Uterus (tissue), 2 donors: Measurements from ENCODE around the gene SALL4.

Experiments used
- CTCF ChIP-seq, 4 experiments: fragments of 200-600 bp in 2 of 4; fragments of 450-650 bp in 2 of 4; sonication (generic) in 2 of 4; IDR thresholded peaks; one replicate each; pipeline ENCODE4 v1.5.1; 2016 to 2019; ENCODE audit warnings: antibody characterized with exemption in 4 of 4, mild to moderate bottlenecking in 2 of 4, moderate library complexity in 1 of 4
- POLR2A ChIP-seq, 2 donors: fragments of 450-650 bp; IDR thresholded peaks; one replicate each; pipeline ENCODE4 v1.6.1; 2016; ENCODE audit warnings: antibody characterized with exemption in 2 of 2, mild to moderate bottlenecking in 1 of 2, moderate library complexity in 1 of 2

- TF ChIP-seq CTCF (IDR thresholded peaks at IDR 0.05): no peak
- no peak for TF ChIP-seq POLR2A (IDR thresholded peaks at IDR 0.05)
Observed at GRCh38 chr20:51759769-51760510, 42.4 kb downstream of the SALL4 start.
